Esophagus squamous epithelium (tissue), 4 donors: ENCODE data around the gene TRMU.

Source experiments
- POLR2A ChIP-seq, 4 donors: fragments of 450-650 bp; IDR thresholded peaks; one replicate each; pipeline ENCODE4 v1.6.1; 2017; ENCODE audit warnings: antibody characterized with exemption in 4 of 4, mild to moderate bottlenecking in 4 of 4, moderate library complexity in 3 of 4
- TF ChIP-seq, protein P1 (sequence below), 6 experiments: fragments of 450-650 bp in 4 of 6; fragments of 200-600 bp in 2 of 6; sonication (generic) in 2 of 6; IDR thresholded peaks; one replicate each; pipeline ENCODE4 v1.5.1; 2016 to 2019; ENCODE audit warnings: antibody characterized with exemption in 6 of 6, mild to moderate bottlenecking in 4 of 6, moderate library complexity in 4 of 6

DNA sequence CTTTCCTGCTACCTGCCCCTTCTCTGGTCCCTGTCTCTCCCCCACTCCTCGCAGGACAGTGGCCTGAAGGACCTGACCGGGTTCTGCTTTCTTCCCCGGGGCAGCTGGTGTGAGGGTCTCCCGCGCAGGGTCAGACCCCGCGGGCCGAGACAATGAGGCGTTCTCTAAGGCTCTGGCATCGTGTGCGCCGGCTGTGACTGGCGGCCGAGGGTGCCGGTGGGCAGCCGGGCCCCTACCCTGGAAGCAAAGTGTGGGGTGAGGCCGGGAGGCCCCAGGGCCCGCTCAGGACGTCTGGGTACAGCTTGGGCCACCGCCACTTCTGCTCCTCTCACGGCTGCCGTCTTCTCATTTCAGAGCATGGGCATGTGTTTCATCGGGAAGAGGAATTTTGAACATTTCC is 16.3 kb downstream of the TRMU start:
- TF ChIP-seq, protein P1, sequence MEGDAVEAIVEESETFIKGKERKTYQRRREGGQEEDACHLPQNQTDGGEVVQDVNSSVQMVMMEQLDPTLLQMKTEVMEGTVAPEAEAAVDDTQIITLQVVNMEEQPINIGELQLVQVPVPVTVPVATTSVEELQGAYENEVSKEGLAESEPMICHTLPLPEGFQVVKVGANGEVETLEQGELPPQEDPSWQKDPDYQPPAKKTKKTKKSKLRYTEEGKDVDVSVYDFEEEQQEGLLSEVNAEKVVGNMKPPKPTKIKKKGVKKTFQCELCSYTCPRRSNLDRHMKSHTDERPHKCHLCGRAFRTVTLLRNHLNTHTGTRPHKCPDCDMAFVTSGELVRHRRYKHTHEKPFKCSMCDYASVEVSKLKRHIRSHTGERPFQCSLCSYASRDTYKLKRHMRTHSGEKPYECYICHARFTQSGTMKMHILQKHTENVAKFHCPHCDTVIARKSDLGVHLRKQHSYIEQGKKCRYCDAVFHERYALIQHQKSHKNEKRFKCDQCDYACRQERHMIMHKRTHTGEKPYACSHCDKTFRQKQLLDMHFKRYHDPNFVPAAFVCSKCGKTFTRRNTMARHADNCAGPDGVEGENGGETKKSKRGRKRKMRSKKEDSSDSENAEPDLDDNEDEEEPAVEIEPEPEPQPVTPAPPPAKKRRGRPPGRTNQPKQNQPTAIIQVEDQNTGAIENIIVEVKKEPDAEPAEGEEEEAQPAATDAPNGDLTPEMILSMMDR (IDR thresholded peaks at IDR 0.05) = no peak
- TF ChIP-seq POLR2A (IDR thresholded peaks at IDR 0.05) = no peak
